GM19351 (cell line): ENCODE data around the gene TRPC4AP.
"Not testable (repeated sequence)": the region's sequence is repeated elsewhere in the genome, so short reads cannot be mapped to it uniquely, and the experiment has no call there.

ENCODE experiments used
- ATAC-seq: cut with Tn5 transposase; IDR thresholded peaks from one replicate; pipeline ENCODE4 v1.9.1; 2021; ENCODE audit warnings: mild to moderate bottlenecking, moderate library complexity; ENCODE audit not compliant: unreplicated experiment

TRPC4AP gene

GRCh38 chr20:35106827-35107380 is 14.3 kb upstream of the TRPC4AP start:
- ATAC-seq: no peak

- ATAC-seq: no peak
These were observed 12.2 kb upstream of the TRPC4AP start for GRCh38 chr20:35104685-35105295.

- ATAC-seq: no peak
These were observed 9.0 kb upstream of the TRPC4AP start for GRCh38 chr20:35101620-35102019.

GRCh38 chr20:35093267-35093884 is 769 bp upstream of the TRPC4AP start:
- no peak for ATAC-seq

GRCh38 chr20:35091816-35092523 is 637 bp downstream of the TRPC4AP start:
- ATAC-seq: peak; percentile 25

- no peak for ATAC-seq
These were observed 4.1 kb downstream of the TRPC4AP start for GRCh38 chr20:35088231-35089145.

- ATAC-seq: no peak
These were observed 4.8 kb downstream of the TRPC4AP start for GRCh38 chr20:35087791-35088190.

- ATAC-seq: no peak
These were observed 5.3 kb downstream of the TRPC4AP start for GRCh38 chr20:35087355-35087754.

GRCh38 chr20:35085477-35086225 is 7.0 kb downstream of the TRPC4AP start:
- no peak for ATAC-seq

- ATAC-seq: no peak
These were observed 7.6 kb downstream of the TRPC4AP start for GRCh38 chr20:35084998-35085397.

GRCh38 chr20:35080348-35080642 is 12.3 kb downstream of the TRPC4AP start:
- not testable (repeated sequence) for ATAC-seq

GRCh38 chr20:35079472-35080347 is 12.9 kb downstream of the TRPC4AP start:
- ATAC-seq: no peak

- no peak for ATAC-seq
These were observed 14.7 kb downstream of the TRPC4AP start for GRCh38 chr20:35077872-35078271.

- no peak for ATAC-seq
These were observed 15.3 kb downstream of the TRPC4AP start for GRCh38 chr20:35077341-35077740.

- ATAC-seq: not testable (repeated sequence)
These were observed 21.0 kb downstream of the TRPC4AP start for GRCh38 chr20:35071436-35072153.

GRCh38 chr20:35066194-35066593 is 26.4 kb downstream of the TRPC4AP start:
- no peak for ATAC-seq

- no peak for ATAC-seq
These were observed 27.4 kb downstream of the TRPC4AP start for GRCh38 chr20:35065181-35065580.

- ATAC-seq: no peak
These were observed 29.4 kb downstream of the TRPC4AP start for GRCh38 chr20:35063168-35063567.

GRCh38 chr20:35062478-35062877 is 30.1 kb downstream of the TRPC4AP start:
- no peak for ATAC-seq
